ENCODE data around the gene TMEM213.

TMEM213 gene

DNA sequence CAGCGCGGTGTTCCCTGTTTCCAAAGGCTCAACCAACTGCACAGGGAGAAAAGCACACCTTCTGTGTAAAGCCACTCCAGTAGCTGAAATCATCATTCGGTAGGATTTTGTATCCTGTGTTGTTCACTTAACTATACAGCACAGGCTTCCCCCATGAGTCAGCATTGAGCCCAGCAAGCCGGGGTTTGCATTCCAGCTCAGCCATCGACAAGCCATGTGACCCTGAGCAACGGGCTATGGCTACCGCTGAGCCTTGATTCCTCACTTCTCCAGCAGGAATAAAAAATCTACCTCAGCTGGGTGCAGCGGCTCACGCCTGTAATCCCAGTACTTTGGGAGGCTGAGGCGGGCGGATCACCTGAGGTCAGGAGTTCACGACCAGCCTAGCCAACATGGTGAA is 44.3 kb downstream of the TMEM213 start:
- DNase-seq (ENCODE audit: low read depth): no peak

- no peak for DNase-seq (ENCODE audit: low read depth)
Measured at GRCh38 chr7:138843632-138844580, 46.1 kb downstream of the TMEM213 start.

GRCh38 chr7:138845711-138846110 is 47.9 kb downstream of the TMEM213 start:
- DNase-seq (ENCODE audit: low read depth): no peak

DNA sequence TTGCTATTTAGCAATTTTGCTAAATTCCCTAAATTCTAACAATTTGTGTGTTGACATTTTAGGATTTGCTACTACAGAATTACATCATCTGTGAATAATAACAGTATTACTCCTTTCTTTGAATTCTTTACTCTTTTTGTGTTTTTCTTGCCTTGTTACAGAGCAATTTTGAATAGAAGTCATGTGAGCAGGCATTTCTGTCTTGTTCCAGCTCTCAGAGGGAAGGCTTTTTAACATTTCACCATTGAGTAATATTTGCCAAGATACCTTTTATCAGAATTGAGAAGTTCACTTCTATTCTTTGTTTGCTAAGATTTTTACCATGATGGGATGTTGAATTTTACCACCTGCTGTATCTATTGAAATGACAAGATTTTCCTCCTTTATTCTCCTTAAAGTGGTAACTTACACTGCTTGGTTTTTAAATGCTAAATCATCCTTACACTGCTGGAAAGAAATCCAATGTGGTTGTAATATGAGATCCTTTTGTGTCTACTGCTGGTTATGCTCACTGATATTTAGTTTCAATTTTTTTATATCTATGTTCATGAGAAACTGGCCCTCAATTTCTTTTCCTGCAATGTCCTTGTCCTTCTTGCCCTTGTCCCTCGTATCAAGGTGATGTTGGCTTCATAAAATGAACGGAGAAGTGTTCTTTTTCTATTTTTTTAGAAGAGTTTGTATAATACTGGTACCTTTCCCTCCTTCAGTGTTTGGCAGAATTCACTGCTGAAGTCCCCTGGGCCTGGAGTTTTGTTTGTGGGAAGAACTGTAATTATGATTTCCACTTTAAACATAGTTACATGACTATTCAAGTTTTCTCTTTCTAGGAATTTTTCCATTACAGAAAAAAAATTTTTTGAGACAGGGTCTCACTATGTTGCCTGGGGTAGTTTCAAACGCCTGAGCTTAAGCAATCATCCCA is 50.5 kb downstream of the TMEM213 start:
- DNase-seq (ENCODE audit: low read depth): no peak

DNA sequence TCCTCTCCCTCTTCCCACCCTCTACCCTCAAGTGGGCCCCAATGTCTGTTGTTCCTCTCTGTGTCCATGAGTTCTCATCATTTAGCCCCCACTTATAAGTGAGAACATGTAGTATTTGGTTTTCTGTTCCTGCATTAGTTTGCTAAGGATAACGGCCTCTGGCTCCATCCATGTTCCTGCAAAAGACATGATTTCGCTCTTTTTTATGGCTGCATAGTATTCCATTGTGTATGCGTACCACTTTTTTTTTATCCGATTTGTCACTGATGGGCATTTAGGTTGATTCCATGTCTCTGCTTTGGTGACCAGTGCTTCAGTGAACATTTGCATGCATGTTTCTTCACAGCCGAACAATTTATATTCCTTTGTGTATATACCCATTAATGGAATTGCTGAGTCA is 51.9 kb downstream of the TMEM213 start:
- no peak for DNase-seq (ENCODE audit: low read depth)

DNA sequence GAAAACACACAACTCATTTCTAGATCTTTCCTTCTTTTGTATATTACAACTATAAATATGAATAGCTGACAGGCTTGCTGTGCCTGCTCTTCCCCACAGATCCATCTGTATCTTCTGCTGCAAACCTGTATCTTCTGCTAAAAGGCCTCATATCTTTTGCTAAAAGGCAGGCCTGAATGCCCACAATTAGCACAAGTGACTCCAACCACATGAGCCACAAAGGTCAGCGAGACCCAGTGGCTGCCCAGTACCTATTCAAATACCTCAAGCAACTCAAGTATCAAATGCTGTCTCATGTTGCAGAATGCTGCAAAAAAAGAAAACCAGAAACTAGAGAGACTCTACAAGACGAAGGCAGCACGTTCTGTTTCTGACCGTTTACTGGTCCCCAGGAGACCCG is 54.7 kb downstream of the TMEM213 start:
- no peak for DNase-seq (ENCODE audit: low read depth)

GRCh38 chr7:138853448-138853847 is 55.7 kb downstream of the TMEM213 start:
- no peak for DNase-seq (ENCODE audit: low read depth)

DNA sequence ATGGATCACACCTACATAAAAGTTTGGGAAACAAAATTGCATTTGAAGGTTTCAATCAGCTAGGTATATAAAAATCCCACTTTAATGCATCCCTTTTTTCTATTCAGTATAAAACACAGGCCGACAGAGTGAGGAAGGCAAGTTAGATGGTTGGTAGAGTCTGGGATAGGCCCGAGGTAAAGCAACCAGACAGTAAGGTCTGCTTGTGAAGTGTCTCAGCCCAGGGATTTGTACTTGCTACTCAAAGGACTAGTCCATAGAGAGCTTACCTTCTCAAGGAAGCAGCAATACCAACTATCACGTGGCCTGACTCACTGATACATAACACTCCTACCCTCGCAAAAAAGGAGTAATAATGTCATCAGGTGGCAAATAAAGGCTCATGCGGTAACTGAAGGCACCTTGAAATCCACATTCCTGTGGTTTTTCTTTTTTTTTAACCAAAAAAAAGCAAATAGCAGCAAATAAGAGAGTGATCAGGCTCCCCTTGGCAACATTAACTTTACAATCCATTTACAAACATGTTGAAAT is 56.4 kb downstream of the TMEM213 start:
- DNase-seq (ENCODE audit: low read depth): no peak

GRCh38 chr7:138857728-138858127 is 59.9 kb downstream of the TMEM213 start:
- DNase-seq (ENCODE audit: low read depth): no peak

GRCh38 chr7:138861051-138861450 is 63.3 kb downstream of the TMEM213 start:
- DNase-seq (ENCODE audit: low read depth): no peak

- DNase-seq (ENCODE audit: low read depth): no peak
Measured at GRCh38 chr7:138863931-138864330, 66.1 kb downstream of the TMEM213 start.

GRCh38 chr7:138864667-138865066 is 66.9 kb downstream of the TMEM213 start:
- no peak for DNase-seq (ENCODE audit: low read depth)

GRCh38 chr7:138865843-138866242 is 68.0 kb downstream of the TMEM213 start:
- DNase-seq (ENCODE audit: low read depth): no peak

DNA sequence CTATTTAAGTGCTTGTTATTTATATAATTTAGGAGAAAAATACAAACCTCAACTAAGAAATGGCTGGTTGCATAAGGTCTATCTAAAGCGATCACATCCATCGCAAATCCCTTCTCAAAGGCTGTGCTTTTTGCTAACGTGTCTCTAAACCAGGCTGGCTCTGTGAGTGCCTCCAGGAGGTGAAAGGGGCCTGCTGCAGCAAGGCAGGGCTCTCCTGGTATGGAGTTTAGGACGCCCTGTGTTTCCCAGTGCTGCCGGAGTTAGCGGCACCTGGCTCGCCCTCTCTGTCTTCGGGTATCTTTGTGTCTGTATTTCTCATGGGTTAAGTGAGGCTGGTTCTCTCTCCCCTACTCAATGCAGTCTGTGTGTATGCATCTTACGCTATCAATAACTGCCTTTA is 68.6 kb downstream of the TMEM213 start:
- DNase-seq (ENCODE audit: low read depth): no peak

GRCh38 chr7:138867744-138868143 is 70.0 kb downstream of the TMEM213 start:
- DNase-seq (ENCODE audit: low read depth): no peak

GRCh38 chr7:138868711-138869110 is 70.9 kb downstream of the TMEM213 start:
- DNase-seq (ENCODE audit: low read depth): no peak

- DNase-seq (ENCODE audit: low read depth): no peak
Measured at GRCh38 chr7:138869353-138869752, 71.6 kb downstream of the TMEM213 start.

DNA sequence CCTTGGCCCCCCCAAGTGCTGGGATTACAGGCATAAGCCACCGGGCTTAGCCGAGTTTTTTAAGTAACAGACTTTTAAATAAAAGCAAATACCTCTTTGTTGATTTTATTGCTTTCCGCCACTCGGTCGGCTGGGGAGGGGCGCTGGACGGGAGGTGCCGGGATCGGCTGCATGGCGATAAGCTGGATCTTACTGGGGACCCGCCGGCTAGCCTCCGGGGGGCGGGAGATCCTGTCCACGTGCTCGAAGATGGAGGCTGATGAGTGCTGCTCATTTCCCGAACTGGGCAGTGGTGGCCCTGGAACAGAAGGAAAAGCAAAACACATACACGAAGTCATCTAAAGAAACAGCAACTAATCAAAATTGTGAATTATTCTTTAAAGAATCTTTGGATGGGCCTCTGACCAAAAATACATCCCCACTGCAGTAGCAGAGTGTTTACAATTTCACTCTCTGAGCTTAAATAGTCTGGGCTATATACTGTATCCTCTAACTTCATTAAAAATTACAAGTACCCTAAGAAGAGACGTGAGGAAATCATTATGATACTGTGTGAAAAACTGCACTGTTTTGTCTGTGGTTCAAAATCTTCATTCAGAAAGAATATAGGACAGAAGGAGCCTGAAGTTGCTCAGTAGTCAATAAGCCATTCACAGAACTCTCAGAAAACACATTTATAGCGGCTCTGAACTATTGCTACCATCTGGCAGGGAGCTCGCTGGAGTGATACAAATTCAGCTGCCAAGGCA is 73.4 kb downstream of the TMEM213 start:
- no peak for DNase-seq (ENCODE audit: low read depth)

- DNase-seq (ENCODE audit: low read depth): no peak
Measured at GRCh38 chr7:138871814-138872090, 74.0 kb downstream of the TMEM213 start.

- no peak for DNase-seq (ENCODE audit: low read depth)
Measured at GRCh38 chr7:138872576-138872975, 74.8 kb downstream of the TMEM213 start.

DNA sequence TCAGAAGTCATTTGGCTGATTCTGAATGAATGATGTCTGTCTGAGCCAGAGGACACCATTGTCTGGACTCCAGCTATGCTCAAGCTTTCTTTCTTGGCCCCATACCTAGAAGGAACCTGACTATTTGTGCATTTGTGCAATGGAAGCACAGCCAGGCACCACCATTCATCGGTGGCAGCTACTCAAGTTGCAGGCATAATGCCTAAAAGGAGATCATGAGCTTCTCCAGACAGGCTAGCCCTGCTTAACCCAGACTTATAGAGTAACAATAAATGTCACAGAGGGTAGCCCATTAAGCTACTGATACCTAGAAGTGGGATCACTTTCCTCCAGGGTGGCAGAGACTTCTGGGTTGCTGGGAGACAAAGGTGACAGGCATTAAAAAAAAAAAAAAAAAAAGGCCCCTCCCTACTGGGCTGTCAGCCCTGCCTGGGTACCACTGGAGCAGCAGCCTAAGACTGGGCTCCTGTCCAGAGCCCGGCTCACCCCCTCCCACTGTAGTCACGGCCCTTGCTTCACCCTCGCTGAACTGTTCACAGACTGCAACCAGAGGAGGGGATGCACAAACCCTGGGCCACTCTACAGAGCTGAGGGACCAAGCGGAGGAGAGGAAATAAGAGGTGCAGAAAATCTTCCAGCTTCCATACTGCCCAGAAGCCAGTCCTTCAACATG is 75.6 kb downstream of the TMEM213 start:
- no peak for DNase-seq (ENCODE audit: low read depth)

GRCh38 chr7:138875794-138876193 is 78.0 kb downstream of the TMEM213 start:
- peak; percentile 19 for DNase-seq (ENCODE audit: low read depth)

All from stimulated activated CD8-positive, alpha-beta memory T cell treated with anti-CD3 and anti-CD28 coated beads, Interleukin-4, amount 100 ng/mL, for 24 hours (primary cell).